HG02623 (cell line): ENCODE results near the gene SLITRK2.

Experiments used
- ATAC-seq: cut with Tn5 transposase; IDR thresholded peaks from one replicate; pipeline ENCODE4 v1.9.1; 2021; ENCODE audit warnings: moderate library complexity; ENCODE audit not compliant: unreplicated experiment

Gene SLITRK2

DNA sequence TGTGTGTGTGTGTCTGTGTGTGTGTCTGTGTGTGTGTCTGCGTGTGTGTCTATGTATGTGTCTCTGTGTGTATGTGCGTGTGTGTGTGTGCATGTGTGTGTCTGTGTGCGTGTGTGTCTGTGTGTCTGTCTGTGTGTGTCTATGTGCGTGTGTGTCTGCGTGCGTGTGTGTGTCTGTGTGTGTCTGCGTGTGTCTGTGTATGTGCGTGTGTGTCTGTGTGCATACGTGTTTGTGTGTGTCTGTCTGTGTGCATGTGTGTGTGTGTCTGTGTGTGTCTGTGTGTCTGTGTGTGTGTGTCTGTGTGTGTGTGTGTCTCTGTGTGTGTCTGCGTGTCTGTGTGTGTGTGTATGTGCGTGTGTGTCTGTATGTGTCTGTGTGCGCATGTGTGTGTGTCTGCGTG lies 35.6 kb downstream of the SLITRK2 start:
- ATAC-seq = no peak

DNA sequence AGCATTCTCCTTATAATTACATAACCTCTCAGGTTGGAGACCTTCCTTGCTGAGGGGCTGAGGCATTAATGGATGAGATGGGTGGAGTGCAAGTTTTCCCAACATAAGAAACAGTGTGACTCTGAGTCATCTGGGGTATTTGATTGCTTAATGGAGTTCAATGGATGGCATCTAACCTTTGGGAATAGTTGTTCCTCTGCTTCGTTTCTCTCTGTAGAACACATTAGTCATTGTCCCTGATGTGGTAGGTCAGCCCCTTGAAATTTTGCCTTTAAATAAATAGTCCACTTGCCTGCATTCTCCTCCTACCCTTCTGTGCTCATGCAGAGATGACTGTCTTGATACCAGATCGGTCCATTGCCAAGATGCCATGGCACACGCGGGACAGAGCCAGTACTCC lies 38.6 kb downstream of the SLITRK2 start:
- ATAC-seq = no peak

DNA sequence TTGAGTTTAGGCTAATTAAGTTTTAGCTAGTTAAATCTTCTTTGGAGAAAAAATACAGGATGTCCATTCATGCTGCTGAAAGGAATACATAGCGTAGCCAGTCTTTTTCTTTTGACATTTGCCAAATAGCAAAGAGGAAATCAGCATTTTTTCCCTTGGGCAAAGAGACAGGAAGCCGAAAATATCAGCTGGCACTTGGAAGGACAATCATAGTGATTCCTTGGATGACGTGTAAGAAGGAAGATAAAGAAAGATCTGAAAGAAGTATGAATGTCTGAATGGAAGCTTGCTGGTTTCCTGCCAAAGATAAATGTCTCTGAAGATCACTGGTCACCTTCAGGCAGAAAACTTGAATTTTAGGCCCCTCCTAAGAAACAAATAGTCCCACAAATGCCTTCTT lies 44.2 kb downstream of the SLITRK2 start:
- no peak for ATAC-seq

DNA sequence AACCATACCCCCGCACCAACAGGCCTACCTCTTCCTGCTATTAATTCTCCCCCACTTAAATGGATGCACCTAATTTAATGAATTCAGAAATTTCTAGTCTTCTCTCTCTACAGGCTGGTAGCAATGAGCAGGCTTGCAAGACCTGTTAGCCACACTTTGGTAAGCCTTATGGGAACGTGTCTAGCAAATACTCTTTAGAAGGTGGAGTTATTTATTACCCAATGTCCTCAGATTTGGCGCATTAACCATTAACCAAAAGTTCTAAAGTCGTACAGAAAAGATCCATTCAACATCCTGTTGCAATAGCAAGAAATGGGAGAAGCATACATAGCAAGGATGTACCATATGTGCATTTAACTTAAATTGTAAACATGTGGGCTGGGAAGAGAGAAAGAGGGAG lies 47.5 kb downstream of the SLITRK2 start:
- ATAC-seq = no peak
